Calu3 (cell line): ENCODE data around the gene MLXIP. TPM values are rescaled to one million over a fixed set of nuclear protein-coding genes. Genes with fewer than 3 reads are reported as not detected.

ENCODE experiments used
- BruUV-seq: library from RNA; stranded (reverse); fragments of 400-500 nt; replicated peaks from 2 replicates; lab custom pipeline; 2021; lab: Mats Ljungman, UMichigan
- CTCF ChIA-PET: fragments of 300-600 bp; sonication (Branson Sonifier 250); formaldehyde crosslinking; loops from one replicate; lab custom pipeline; 2022; ENCODE audit warnings: antibody characterized with exemption; lab: Charles Lee
- DNase-seq: peaks from one replicate; pipeline ENCODE4 v3.0.0; 2022
- H3K27ac Mint-ChIP-seq: one replicate; pipeline ENCODE4 v1.8.0; 2022; ENCODE audit warnings: mixed read lengths; ENCODE audit not compliant: unreplicated experiment
- H3K27me3 Mint-ChIP-seq: one replicate; pipeline ENCODE4 v1.8.0; 2022; ENCODE audit warnings: mixed read lengths; ENCODE audit not compliant: unreplicated experiment
- H3K36me3 Mint-ChIP-seq: one replicate; pipeline ENCODE4 v1.8.0; 2022; ENCODE audit warnings: mild to moderate bottlenecking, moderate library complexity, mixed read lengths; ENCODE audit not compliant: insufficient read depth, unreplicated experiment
- H3K4me1 Mint-ChIP-seq: one replicate; pipeline ENCODE4 v1.8.0; 2022; ENCODE audit warnings: mild to moderate bottlenecking, low read depth, mixed read lengths; ENCODE audit not compliant: unreplicated experiment
- H3K4me3 Mint-ChIP-seq: one replicate; pipeline ENCODE4 v1.8.0; 2022; ENCODE audit warnings: mild to moderate bottlenecking, low read depth, moderate library complexity, mixed read lengths; ENCODE audit not compliant: unreplicated experiment
- H3K9me3 Mint-ChIP-seq: one replicate; pipeline ENCODE4 v1.8.0; 2022; ENCODE audit warnings: low read depth, mixed read lengths; ENCODE audit not compliant: unreplicated experiment
- intact Hi-C: fragments of 100-400 bp; cut with micrococcal nuclease; formaldehyde crosslinking; loops from one replicate; pipeline ENCODE4 v1.10.0; 2022; ENCODE audit not compliant: unreplicated experiment
- total RNA-seq: library from RNA; stranded (reverse); gene quantifications from 2 replicates; pipeline ENCODE4 v1.2.3, GENCODE V29; 2022
- TF ChIP-seq, protein P1 (sequence below): fragments of 200-600 bp; IDR thresholded peaks from one replicate; pipeline ENCODE4 v1.8.0; 2022; ENCODE audit warnings: antibody characterized with exemption; ENCODE audit not compliant: unreplicated experiment

Gene MLXIP
- total RNA-seq, 1 experiment from 2014 or later, result 55.3 TPM

DNA sequence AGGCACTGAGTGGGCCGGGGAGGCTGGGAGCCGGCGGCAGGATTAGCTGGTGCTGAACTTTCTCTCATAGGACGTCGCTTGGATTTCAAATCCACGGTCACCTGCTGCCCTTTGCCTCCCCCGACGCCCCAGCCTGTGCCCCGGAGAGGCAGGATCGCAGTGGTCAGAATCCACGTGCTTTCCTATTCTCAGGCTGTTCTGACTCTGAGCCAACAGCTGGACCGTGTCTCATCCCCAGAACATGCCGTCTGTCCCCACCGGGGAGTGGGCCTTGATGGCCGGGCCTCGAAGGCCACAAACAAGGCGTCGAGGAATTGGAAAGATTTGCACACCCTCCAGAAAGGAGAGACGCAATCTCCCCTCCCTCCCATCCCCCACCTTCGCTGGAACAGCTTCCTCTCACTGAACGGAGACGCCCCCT, 18.5 kb upstream of the MLXIP start:
- BruUV-seq, result no TSS peak
- H3K36me3 Mint-ChIP-seq, result peaks cover 37% of the 10 kb centered on the region
- no peak overlapping the region for H3K4me3 Mint-ChIP-seq
- intact Hi-C loops, result no loop called here
- TF ChIP-seq, protein P1, sequence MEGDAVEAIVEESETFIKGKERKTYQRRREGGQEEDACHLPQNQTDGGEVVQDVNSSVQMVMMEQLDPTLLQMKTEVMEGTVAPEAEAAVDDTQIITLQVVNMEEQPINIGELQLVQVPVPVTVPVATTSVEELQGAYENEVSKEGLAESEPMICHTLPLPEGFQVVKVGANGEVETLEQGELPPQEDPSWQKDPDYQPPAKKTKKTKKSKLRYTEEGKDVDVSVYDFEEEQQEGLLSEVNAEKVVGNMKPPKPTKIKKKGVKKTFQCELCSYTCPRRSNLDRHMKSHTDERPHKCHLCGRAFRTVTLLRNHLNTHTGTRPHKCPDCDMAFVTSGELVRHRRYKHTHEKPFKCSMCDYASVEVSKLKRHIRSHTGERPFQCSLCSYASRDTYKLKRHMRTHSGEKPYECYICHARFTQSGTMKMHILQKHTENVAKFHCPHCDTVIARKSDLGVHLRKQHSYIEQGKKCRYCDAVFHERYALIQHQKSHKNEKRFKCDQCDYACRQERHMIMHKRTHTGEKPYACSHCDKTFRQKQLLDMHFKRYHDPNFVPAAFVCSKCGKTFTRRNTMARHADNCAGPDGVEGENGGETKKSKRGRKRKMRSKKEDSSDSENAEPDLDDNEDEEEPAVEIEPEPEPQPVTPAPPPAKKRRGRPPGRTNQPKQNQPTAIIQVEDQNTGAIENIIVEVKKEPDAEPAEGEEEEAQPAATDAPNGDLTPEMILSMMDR, result no peak
- H3K9me3 Mint-ChIP-seq, result no peaks in the 10 kb centered on the region
- CTCF ChIA-PET, result interaction anchor here (1.2 to 1.3 kb wide), 2 partner anchors 62 to 131 kb away, joined by 3 to 4 read pairs; no protein-coding TSS in a partner anchor
- no peaks in the 10 kb centered on the region for H3K27me3 Mint-ChIP-seq
- H3K4me1 Mint-ChIP-seq, result peaks cover 16% of the 10 kb centered on the region
- DNase-seq, result no peak
- H3K27ac Mint-ChIP-seq, result no peak overlapping the region

DNA sequence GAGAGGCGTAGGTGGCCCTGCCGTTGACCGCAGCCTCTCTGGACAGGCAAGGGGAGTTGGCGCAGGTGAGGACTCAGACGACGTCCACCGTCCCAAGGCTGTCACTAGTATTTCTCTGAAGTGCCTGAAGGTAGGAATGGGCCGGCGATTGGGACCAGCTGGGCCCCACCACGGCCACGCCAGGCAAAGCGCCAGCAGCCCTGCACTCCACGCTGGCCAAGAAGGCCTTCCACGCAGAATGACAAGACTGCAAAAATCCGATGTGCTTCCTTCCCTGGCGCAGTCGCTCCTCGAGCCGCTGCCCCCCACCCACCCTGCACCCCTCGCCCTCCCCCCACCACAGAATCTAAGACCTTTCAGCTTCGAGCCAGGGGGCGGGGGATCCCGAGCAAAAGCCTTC, 17.3 kb upstream of the MLXIP start:
- peaks cover 16% of the 10 kb centered on the region for H3K4me1 Mint-ChIP-seq
- no peaks in the 10 kb centered on the region for H3K27me3 Mint-ChIP-seq
- H3K27ac Mint-ChIP-seq, result no peak overlapping the region
- intact Hi-C loops, result no loop called here
- TF ChIP-seq, protein P1, result no peak
- BruUV-seq, result no TSS peak
- H3K9me3 Mint-ChIP-seq, result no peaks in the 10 kb centered on the region
- H3K4me3 Mint-ChIP-seq, result no peak overlapping the region
- H3K36me3 Mint-ChIP-seq, result peaks cover 37% of the 10 kb centered on the region
- no peak for DNase-seq
- CTCF ChIA-PET, result no interaction called here

DNA sequence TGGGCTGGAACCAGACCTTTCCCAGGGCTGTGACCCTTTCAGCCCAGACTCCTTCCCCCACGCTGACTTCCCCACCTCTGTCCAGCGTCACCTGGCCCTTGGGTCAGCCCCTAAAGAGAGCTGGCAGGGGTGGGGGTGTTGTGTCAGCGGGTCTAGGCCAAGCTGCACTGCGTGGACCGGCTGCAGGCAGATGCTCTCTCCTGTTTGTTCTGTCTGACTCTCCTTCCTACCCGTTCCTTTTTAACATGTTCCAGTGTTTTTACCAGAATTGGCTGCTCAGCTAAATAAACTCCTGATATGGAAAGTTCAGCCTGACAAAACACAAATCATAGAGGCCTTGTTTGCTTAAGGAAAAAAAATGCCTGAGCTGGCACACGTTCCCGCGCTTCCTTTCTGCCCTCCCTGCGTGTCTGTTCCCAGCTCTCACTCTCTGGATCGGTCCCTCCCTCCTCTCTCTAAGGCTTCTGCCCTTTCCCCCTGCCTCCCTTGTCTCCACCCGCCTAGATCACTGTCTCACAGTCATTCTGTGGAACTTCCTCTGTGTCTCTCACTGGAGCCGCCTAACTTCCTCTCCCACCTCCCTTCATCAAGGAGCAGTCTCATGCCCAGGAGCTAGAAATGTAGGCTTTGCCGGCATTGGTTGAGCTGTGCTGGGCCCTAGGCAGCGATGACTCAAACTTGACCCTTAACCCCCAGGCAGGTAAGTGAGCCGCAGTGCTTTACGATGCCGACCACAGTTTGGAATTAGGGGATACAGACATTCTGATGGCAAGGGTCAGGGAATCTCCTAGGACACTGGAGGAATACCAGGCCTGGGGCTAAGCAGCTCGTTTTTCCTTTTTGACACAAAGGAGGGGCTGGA, 15.5 kb upstream of the MLXIP start:
- peak overlapping the region; percentile 45 for H3K4me3 Mint-ChIP-seq
- TF ChIP-seq, protein P1, result no peak
- no peaks in the 10 kb centered on the region for H3K9me3 Mint-ChIP-seq
- peak overlapping the region; percentile 86 for H3K27ac Mint-ChIP-seq
- CTCF ChIA-PET, result interaction anchor here (0.7 to 1.7 kb wide), 11 partner anchors 9 to 128 kb away, joined by 3 to 11 read pairs (median 4); no protein-coding TSS in a partner anchor
- peak; percentile 65 for DNase-seq
- H3K27me3 Mint-ChIP-seq, result no peaks in the 10 kb centered on the region
- H3K4me1 Mint-ChIP-seq, result peaks cover 16% of the 10 kb centered on the region
- no TSS peak for BruUV-seq
- H3K36me3 Mint-ChIP-seq, result peaks cover 23% of the 10 kb centered on the region
- intact Hi-C loops, result no loop called here

DNA sequence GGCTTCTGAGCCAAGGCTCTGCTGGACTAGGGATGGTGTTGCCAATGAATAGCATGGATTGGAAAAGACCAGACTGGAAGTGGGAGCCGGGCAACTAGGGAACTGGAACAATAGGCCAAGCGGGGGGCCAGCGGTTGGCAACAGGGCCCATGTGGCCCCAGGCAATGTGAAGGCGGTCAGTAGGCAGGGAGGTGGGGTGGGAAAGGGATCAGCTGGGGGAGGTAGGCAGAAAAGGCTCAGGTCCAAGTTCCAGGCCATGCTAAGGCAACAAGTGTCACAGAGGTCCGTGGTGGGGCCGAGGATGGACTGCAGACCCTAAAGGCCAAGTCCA, 14.9 kb upstream of the MLXIP start:
- no TSS peak for BruUV-seq
- TF ChIP-seq, protein P1, result no peak
- intact Hi-C loops, result no loop called here
- DNase-seq, result no peak
- H3K4me1 Mint-ChIP-seq, result peaks cover 16% of the 10 kb centered on the region
- H3K27me3 Mint-ChIP-seq, result no peaks in the 10 kb centered on the region
- CTCF ChIA-PET, result interaction anchor here (0.8 to 1.7 kb wide), 10 partner anchors 9 to 127 kb away, joined by 3 to 11 read pairs (median 4); no protein-coding TSS in a partner anchor
- no peaks in the 10 kb centered on the region for H3K9me3 Mint-ChIP-seq
- H3K36me3 Mint-ChIP-seq, result peaks cover 20% of the 10 kb centered on the region
- H3K27ac Mint-ChIP-seq, result peak overlapping the region; percentile 86
- H3K4me3 Mint-ChIP-seq, result no peak overlapping the region
